NCI-H2081 treated with DMSO at 0.1 percent for 48 hours (cell line): ENCODE data around the gene PIMREG.

Experiments
- DNase-seq: peaks from one replicate; lab custom pipeline; 2025; lab: John Stamatoyannopoulos, UW

Gene PIMREG, protein sequence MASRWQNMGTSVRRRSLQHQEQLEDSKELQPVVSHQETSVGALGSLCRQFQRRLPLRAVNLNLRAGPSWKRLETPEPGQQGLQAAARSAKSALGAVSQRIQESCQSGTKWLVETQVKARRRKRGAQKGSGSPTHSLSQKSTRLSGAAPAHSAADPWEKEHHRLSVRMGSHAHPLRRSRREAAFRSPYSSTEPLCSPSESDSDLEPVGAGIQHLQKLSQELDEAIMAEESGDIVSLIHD

DNA sequence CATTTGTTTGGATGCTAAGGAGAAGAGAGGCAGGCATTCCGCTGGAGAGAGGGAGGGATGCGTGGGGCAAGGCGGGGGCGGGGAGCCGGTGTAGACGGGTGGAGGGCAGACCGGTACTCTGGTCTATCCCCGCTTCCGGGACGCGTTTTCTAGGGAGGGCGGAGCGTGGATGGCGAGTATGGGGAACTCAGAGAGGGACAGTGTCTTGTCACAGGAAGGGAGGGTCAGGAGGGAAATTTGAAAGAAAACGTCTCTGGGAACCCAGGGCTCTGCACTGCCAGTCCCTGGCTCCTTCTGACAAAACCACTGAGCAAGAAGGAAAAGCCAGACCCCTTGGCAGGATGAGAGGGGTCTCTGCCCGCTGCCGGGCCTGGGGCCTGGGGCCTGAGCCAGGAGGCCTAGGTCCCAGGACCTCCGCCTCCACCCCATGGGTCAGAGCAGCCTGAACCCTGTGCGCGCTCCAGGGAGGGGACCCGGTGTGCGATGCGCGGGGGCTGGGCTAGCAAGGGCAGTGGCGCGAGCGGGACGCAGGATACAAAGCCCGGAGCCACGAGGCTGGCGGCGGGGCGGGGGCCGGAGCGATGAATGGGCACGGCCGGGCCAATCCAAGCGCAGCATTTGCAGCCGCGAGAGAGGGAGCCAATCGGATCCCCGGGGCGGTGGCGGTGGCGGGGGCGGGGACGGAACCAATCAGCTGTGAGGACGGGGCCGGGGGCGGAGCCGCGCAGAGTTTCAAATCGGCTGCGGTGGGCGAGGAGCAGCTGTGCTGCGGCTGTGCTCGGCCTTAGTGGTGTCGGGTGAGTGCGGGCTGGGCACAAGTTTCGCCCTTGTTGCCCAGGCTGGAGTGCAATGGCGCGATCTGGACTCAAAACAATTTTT lies at the start of gene PIMREG:
PIMREG (plus strand) TSS at position 764 of the 879 bp plus-strand sequence. CDS start 656 bp downstream, outside the sequence.
- DNase-seq: peak; percentile 70

DNA sequence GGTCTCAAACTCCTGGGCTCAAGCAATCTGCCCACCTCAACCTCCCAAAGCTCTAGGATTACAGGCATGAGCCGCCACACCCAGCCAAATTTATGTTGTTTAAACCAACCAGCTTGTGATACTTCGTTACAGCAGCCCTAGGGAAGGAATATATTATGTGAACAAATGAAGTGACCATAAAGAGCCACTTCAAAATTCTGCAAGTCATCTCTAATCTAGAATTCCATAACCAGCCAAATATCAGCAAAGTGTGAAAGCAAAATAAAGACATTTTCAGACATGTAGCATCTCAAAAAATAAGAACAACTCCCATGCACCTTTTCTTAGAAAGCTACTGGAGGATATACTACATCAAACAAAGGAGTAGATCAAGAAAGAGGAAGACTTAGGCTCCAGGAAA lies 45.3 kb upstream of the PIMREG start:
- no peak for DNase-seq

DNA sequence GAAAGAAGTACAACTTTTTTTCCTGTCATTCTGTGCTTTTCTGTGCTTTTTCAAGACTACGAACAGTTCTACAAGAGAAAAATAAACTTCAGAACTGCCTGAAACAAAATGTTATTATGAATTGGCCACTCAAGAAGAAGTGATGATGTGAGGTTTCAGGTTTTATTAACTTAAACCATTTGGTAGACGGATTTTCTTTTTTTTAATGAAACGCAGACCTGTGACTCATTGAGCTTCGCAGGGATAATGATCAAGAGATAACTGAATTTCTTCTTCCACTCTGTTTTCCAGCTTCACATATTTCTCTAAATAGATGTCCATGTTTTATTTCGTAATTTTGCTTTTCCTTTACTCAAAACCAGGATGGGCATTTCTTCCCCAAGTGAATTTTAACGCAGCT lies 42.0 kb upstream of the PIMREG start:
- no peak for DNase-seq

DNA sequence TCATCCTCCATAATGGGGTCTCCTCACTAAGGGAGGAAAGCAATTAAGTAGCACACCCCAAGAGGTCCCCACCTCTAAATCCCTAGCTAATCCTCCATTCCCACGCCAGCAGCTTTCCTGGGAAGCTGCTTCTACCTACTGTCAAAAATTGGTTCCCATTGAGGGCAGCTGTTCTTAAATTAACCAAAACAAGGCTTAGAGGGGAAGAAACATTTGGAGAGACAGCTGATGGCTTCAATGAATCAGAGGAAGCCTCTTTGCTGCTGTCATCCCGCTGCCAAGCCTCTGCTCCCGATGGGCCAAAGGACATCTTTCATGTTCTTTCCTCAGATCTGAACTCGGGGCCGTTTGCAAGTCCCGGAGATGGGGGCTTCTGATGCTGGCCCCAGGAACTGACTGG lies 36.0 kb upstream of the PIMREG start:
- no peak for DNase-seq

DNA sequence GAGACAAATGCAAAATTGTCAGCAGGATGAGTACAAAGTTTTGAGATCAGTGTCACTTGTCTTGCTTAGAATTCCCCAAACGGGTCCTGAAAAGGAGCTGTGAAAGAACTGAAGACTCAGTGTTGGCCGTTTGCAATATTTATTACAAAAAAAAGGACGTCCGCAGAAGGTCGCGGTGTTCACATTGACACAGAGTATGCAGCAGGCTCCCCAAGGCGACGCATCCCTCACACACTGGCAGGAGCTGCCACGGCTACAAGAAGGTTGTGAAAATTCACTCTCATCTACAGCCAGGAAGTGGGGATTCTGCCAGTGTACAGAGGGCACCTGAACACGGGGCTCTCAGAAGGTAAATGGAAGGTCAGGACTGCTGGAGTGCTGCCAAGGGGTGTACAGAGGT lies 35.5 kb upstream of the PIMREG start:
- DNase-seq: no peak

DNA sequence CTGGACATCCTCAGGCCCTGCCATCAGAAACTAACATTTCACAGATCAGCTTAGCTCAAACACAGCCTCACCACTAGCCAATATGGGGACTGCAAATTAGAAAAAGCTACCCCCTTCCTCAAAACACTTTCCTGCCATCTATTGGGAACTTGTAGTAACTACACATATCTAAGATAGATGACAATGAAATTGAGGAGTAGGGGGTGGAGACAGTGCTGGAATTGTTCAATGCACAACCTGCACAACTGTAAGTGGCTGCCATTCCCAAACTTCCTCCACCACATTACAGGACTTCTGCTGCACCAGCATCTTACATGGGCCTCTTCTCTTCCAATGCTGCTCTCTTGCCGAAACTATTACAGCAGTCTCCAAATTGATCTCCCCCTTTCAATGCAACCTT lies 31.2 kb upstream of the PIMREG start:
- DNase-seq: no peak

DNA sequence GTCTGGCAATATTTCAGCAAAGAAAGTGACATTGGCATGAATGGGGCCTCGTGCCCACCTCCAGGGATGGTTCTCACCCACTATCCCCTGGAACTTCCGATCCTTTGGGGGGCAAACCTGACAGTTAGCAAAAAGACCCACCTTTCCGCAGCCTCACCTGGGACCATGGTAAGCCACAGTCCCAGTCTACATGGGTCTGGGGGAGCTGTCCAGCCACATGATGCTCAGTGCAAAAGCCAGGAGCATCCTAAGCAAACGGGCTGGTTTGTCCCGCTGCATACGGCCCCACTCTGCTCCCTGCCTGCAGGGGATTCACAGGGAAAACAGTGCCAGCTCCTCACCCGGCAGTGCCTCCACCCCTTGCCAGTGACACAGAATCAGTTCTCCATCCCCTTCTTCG lies 28.6 kb upstream of the PIMREG start:
- no peak for DNase-seq

DNA sequence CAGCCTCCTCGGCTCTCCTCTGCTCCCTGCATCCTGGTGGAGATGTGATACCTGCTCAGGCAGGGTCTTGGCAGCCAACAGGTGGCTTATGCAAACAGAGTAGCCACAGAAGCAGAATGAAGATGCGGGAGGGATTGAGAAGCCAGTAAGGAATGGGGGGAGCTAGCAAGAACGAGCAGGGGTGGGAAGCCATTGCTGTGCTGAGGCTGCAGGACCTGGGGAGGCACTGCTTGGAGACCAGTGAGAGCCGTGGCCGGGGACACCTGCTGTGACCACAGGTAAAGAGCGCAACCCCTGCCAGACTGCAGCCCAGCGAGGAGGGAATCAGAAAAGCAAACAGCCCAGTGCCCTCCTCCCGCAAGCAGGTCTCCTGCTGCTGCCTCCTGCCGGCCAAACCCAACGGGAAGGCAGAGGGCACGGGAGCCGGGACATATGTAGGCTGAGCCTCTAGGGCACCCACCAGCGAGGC lies 24.0 kb upstream of the PIMREG start:
- no peak for DNase-seq

DNA sequence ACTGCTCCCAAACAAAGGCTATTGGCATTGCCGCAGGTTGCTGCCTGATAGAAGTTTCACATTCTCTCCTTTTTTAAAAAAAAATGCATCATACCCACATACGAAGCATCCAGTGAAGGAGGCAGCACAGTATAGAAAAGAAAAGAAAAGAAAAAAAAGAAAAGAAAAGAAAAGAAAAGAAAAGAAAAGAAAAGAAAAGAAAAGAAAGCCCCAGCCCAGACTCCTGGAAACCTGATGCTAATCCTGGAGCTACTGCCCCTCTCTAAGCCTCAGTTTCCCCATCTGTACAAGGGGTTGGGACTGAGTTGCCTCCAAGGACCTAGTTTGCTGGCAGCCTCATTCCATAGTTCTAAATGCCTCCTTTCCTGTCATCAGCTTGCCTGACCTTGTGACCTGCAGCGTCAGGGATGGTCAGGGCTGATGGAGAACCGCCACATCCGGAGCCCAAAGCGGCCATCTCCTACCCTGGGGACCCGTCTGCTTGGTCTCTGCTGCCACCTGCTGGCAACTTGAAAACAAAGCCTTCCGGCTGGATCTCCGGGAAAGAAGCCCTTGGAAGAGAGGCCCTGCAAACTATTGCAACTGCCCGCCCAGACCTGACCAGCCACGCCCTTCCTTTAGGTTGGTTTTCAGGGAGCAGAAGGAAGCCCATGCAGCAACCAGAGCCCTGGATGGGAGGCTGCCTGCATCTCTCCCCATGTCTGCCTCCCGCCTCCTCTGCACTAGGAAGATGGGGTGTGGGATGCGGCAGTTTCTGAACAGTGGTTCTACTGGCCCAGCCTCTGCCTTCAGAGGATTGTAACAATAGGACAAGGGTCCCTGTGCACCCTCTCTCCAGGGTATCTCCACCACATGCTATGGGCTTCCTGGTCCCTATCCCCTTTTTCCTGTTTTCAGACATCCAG lies 22.3 kb upstream of the PIMREG start:
- DNase-seq: no peak

DNA sequence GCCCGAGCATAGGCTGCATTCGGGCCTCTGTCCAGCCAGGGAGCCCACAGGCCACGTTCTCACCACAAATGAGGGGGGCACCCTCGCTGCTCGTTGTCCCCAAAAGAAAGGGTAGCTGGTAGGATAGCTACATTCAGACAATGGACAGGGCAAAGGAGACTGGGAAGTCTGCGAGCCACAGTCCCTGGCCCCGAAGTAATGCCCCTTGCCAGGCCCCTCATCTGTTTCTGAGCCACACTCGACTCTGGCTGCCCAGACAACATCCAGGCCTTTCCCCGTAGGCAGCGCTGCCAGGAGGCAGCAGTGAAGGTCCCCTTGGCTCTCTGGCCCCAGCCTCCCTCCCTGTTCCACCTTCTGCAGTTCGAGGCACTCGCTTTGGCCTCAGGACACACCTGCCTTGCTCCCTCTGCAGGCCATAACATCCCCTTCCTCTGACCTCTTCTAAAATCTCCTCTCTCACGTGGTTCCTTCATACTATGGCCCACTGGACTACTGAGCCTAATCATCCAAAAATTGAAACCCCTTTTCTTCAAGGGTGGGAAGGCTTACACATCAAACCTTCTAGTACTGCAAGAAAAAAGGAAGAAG lies 21.5 kb upstream of the PIMREG start:
- DNase-seq: no peak

DNA sequence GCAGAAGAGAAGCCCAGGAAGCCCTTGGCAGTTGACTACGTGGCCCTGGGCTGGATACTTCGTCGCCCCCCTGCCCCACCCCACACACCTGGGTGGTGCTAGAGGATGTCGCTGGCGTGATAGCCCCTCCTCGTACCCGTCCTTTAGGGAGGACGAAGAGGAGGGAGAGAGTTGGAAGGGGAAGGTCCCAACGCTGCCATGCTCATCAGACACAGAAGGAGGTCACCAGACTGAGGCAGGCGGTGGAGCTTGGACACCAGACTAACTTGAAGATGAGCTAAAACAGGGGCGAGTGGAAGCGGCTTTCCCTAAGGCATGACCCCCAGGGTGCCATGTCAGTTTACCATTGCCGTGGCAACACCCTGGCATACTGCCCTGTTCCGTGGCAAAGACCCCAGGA lies 20.3 kb upstream of the PIMREG start:
- no peak for DNase-seq

DNA sequence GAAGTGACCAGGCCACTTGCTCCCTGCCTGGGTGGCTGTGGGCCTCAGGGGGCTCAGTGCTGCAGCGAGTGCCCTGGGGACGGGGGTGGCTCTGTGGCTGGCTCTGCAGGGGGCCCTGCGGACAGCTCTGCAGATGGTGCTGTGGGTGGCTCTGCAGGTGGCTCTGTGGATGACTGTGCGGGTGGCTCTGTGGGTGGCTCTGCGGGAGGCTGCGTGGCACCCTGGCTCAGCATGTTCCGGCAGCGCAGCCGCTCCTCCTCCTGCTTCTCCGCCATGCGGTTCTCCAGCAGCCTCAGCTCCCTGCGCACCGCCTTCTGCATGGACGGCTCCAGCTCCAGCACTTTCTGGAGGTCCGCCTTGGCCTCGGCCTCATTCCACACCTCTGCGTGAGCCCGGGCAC lies 18.8 kb upstream of the PIMREG start:
- DNase-seq: no peak

DNA sequence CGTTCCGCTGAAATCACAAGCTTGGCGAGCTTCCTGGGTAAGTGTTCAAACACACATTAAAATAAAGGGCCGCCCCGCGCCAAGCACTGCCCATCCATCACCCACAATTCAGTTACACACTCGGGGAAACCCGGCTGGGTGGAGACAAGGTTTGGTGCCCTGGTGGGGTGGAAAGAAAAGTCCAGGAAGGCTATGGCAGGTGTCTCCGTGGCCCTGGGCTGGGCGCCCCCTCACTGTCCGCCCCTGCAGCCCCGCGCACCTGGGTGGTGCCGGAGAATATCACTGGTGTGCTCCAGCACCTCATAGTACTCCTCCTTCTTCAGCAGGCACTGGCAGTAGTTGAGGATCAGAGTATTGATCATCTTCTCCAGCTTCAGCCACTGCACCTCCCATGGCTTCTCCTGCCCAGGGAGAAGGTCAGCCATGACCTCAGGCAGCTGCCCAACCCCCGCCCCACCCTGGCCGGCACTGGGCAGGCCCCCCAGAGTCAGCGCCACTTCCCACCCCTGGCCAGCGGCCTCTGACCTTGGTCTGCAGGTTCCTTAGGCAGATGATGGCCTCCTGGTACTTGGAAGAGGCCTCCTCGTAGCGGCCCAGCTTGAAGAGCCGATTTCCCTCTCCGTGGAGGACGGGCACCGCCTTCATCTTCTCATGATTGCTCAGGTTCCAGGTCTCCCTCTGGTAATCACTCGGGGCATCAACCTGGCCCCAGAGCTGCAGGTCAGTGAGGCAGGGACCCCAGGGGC lies 17.7 kb upstream of the PIMREG start:
- DNase-seq: no peak

DNA sequence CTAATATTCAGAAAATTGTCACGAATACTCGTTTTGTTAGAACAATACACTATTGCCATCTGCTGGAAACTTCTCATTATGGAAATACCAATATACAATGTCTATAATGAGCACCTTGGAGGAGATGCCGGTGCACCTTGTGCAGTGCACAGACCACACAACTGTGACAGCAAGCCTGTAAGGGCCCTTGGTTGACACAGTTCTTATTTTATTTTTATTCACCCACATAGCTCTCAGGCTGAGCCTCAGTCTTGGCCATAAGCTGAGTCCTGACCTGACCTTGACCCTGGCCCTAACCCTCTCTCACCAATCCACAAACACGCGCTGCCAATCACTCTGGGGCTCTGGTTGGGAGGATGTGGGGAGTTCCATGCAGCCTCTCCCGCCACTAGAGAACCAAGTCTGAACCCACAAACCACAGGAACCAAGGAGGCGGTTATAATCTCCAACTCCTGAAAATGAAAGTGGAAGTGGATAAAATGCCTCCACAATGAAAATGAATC lies 16.9 kb upstream of the PIMREG start:
- DNase-seq: no peak

DNA sequence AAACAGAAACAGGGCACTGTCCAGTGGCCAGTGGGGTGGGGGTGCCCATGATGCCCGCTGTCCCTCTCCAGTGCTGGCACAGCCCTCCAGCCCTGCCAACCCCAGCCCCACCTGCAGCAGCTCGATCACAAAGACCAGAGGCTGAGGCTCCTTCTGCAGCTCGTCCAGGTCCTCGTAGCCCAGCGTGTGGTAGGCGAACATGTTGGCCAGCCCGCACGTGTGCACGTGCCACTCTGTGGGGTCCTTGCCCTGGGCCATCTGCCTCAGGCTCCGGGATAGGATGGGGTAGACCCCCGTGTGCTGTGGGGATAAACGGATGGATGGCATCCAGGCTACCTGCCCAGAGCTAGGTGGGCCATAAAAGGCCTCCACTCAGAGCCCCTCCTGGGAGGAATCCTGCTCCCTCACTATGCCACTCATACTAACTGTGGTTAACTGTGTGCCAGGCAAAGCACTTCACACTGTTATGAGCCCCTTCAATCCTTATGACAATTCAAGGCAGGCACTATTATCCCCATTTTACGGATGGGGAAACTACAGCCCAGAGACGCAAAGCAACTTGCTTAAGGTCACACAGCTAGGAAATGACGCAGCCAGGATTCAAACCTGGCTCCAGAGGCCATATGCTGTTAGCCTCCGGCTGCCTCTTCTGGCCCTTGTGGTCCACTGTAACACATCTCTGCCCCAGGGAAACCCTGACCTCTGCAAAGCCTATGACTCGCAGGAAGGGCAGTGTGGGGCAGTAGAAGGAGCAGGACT lies 15.9 kb upstream of the PIMREG start:
- DNase-seq: no peak

DNA sequence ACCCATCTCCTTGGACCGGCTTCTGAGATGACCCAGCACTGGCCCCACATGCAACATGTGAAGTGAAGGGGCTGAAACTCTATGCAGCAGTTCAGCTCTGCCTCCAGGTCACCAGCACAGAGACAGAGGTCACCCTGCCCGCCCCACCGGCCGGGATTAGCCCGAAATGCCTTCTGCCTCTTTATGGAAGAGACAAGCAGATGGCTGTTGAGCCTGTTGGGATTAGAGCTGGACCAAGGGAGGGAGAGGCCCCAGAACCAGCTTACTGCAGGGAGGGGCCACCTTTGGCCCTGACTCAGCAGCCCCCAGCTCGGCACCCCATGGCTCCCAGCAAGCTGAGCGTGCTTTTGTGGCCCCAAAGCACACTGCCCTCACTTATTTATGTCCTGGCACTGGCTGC lies 15.0 kb upstream of the PIMREG start:
- no peak for DNase-seq

DNA sequence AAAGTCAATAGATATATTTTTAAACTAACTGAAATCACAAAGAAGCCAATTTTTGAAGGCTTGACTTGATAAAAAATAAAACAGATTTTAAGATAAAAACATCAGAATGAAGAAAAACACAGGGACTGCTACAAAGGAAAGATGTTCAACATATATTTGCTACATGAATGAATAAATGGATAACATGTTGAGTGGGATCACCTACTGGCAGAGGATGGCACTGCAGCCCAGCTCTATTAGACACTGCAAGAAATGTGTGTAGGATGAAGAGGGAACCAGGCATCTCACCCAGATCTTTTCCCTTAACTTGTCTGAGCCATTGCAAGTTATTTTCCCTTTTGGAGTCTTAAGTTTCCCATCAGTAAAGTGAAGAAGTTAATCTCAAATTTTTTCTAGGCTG lies 13.5 kb upstream of the PIMREG start:
- DNase-seq: no peak

DNA sequence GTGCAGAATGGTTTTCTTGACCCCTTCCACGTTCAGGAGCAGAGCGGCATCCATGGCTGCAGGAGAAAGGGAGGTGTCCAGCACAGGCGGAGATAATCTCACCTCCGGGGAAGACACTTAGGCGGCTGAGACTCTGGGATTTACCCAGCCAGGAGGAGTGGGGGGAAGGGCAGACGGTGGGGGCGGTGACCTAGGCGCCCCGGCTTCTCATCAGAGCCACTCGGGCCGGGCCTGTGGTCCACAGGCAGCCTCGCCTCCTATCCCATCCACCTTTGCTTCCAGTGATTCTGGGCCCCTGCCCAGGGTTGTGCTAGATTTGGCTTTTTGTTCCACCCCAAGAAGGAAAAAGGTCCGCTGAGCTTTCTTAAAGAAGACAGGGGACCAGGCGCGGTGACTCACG lies 9.2 kb upstream of the PIMREG start, which contains the start of gene AIPL1:
AIPL1 (minus strand) TSS at position 71 of the 400 bp plus-strand sequence; CDS start at position 54, 17 bp downstream.
- DNase-seq: no peak

DNA sequence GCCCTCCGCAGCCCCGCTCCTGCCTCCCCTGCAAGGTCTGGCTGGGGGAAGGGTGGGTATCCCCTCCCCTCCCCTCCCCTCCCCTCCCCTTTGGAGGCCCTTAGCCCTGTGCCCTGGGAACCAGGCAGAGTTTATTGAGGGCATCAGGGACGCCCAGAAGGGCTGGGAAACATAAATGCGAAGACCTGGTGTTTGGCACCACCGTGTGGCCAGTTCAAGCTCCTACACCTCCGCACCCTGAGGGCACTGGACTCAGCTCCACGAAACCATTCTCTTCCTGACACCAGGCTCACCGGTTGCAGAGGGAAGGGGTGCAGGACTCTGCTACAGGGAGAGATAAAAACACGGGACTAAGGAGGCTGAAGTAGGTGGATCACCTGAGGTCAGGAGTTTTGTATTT lies 8.3 kb upstream of the PIMREG start:
- DNase-seq: no peak

DNA sequence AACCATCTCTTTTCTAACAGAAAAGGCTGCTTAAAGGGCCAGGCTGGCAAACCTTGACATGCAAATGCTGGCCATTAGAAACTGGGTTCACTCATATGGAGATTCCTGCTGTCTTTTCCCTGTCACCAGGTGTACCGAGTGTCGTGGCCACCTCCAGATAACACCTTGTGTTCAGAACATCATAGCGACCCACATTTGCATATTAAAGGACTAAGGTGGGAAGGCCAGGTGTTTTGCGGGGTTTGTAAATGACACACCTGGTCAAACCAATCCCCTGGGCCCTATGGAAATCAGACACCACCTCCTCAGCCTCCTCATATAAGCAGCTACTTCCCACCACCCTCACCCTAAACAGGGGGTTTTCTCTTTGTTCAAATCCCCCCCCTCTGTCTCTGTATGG lies 6.8 kb upstream of the PIMREG start:
- no peak for DNase-seq
